K562 (cell line): ENCODE measurements around the gene OSBPL3. TPM values are rescaled to one million over a fixed set of nuclear protein-coding genes. Genes with fewer than 3 reads are reported as not detected.

Experiments used
- BHLHE40 ChIP-seq: IDR thresholded peaks from 2 replicates; pipeline ENCODE4 v1.6.1; 2011; ENCODE audit warnings: low read length, improper control_type of control experiment
- BRD4 ChIP-seq: fragments of 200-600 bp; sonication (generic); IDR thresholded peaks from 2 replicates; pipeline ENCODE4 v1.6.1; 2017; ENCODE audit warnings: inconsistent platforms
- C11orf30 ChIP-seq: fragments of 450-650 bp; IDR thresholded peaks from 2 replicates; pipeline ENCODE4 v1.6.1; 2016; ENCODE audit warnings: low read depth, mild to moderate bottlenecking
- CXXC5 ChIP-seq: fragments of 250-450 bp; sonication (Bioruptor Pico); IDR thresholded peaks from 2 replicates; pipeline ENCODE4 v1.8.0; 2022; ENCODE audit warnings: inconsistent platforms, mild to moderate bottlenecking, moderate library complexity
- EHMT2 ChIP-seq: fragments of 450-650 bp; IDR thresholded peaks from 2 replicates; pipeline ENCODE4 v1.6.1; 2018; ENCODE audit warnings: antibody characterized with exemption
- ERF ChIP-seq: fragments of 450-650 bp; formaldehyde crosslinking; IDR thresholded peaks from 2 replicates; pipeline ENCODE4 v1.4.0; 2020; ENCODE audit warnings: mild to moderate bottlenecking, mixed read lengths
- KDM1A ChIP-seq, 2 experiments: fragments of 450-650 bp; IDR thresholded peaks; 2 replicates each; pipeline ENCODE4 v1.6.1; 2016; ENCODE audit warnings: mild to moderate bottlenecking in 2 of 2
- LCOR ChIP-seq: sonication (generic); formaldehyde crosslinking; IDR thresholded peaks from 2 replicates; pipeline ENCODE4 v1.8.0; 2022; ENCODE audit warnings: mild to moderate bottlenecking, missing genetic modification reagents
- MAFG ChIP-seq: fragments of 450-650 bp; conservative IDR thresholded peaks from 2 replicates; pipeline ENCODE4 v1.6.1; 2016; ENCODE audit warnings: missing genetic modification characterization, missing compliant biosample characterization
- NR2C1 ChIP-seq, 2 experiments: fragments of 450-650 bp; IDR thresholded peaks; 2 replicates each; pipeline ENCODE4 v1.6.1; 2017; ENCODE audit warnings: mild to moderate bottlenecking in 2 of 2, antibody characterized with exemption in 1 of 2, inconsistent platforms in 1 of 2, missing compliant biosample characterization in 1 of 2, missing genetic modification characterization in 1 of 2
- PHF8 ChIP-seq: fragments of 200-600 bp; sonication (generic); IDR thresholded peaks from 2 replicates; pipeline ENCODE4 v1.6.1; 2012; ENCODE audit warnings: mixed run types, mild to moderate bottlenecking, inconsistent platforms, low read length, moderate library complexity, borderline replicate concordance
- RFX7 ChIP-seq: fragments of 250-450 bp; sonication (Bioruptor Pico); IDR thresholded peaks from 2 replicates; pipeline ENCODE4 v1.5.1; 2021; ENCODE audit warnings: mild to moderate bottlenecking
- SETDB1 ChIP-seq: IDR thresholded peaks from one replicate; pipeline ENCODE4 v1.6.1; 2012; ENCODE audit warnings: low read length, control low read depth, inconsistent platforms
- SNIP1 ChIP-seq: fragments of 450-650 bp; IDR thresholded peaks from 2 replicates; pipeline ENCODE4 v1.7.1; 2017; ENCODE audit warnings: low read depth, mild to moderate bottlenecking
- ZNF263 ChIP-seq: sonication (generic); formaldehyde crosslinking; IDR thresholded peaks from 2 replicates; pipeline ENCODE4 v1.8.0; 2022; ENCODE audit warnings: mild to moderate bottlenecking, missing genetic modification reagents, borderline replicate concordance
- ZNF274 ChIP-seq: IDR thresholded peaks from 2 replicates; pipeline ENCODE4 v1.6.1; 2011; ENCODE audit warnings: low read depth, mild to moderate bottlenecking, low read length, moderate library complexity, borderline replicate concordance
- ZNF316 ChIP-seq: fragments of 450-650 bp; IDR thresholded peaks from 2 replicates; pipeline ENCODE4 v1.6.1; 2016
- ZNF699 ChIP-seq: fragments of 250-450 bp; sonication (Bioruptor Pico); IDR thresholded peaks from 2 replicates; pipeline ENCODE4 v1.8.0; 2021; ENCODE audit warnings: mild to moderate bottlenecking, moderate library complexity; ENCODE audit not compliant: insufficient replicate concordance
- polyA plus RNA-seq, 8 experiments: library from polyadenylated mRNA; depleted of rRNA in 4 of 8; stranded (reverse) in 5 of 8; unstranded in 3 of 8; fragments of >200 nt; fragmentation: Nextera tagmentation in 2 of 8; fragmentation: Illumina TruSeq in 1 of 8; extraction: Ambion mirVana in 2 of 8; extraction: Trizol in 1 of 8; gene quantifications; 2 replicates each; pipeline versions ENCODE4 v1.2.1 to v1.2.3, GENCODE V29; 2011 to 2014; ENCODE audit warnings: inconsistent platforms in 1 of 8, missing spikeins in 1 of 8
- total RNA-seq, 7 experiments: library from RNA; depleted of rRNA in 6 of 7; stranded (reverse); fragments of >200 nt in 6 of 7; fragmentation: Illumina TruSeq in 2 of 7; extraction: Trizol in 2 of 7; gene quantifications; 2 replicates each; pipeline versions ENCODE4 v1.2.1 to v1.2.3, GENCODE V29; 2011 to 2021; ENCODE audit warnings: low replicate concordance in 1 of 7
- TF ChIP-seq, protein P1 (sequence below), 2 experiments: IDR thresholded peaks in 1 of 2; conservative IDR thresholded peaks in 1 of 2; 2 replicates each; pipeline ENCODE4 v1.6.1; 2016; ENCODE audit warnings: low read depth in 2 of 2, mild to moderate bottlenecking in 1 of 2, missing compliant biosample characterization in 1 of 2, missing genetic modification characterization in 1 of 2, moderate library complexity in 1 of 2
- TF ChIP-seq, protein P2 (sequence below): fragments of 250-450 bp; sonication (Bioruptor Pico); IDR thresholded peaks from 2 replicates; pipeline ENCODE4 v1.4.0; 2020; ENCODE audit warnings: mild to moderate bottlenecking, moderate library complexity

Gene OSBPL3
- total and polyA plus RNA-seq, 9 of the 15 experiments (the other 6 are each of a cell fraction or from before 2014, with no cell fraction given): 4.8 to 37.2 (median 26.5) TPM

DNA sequence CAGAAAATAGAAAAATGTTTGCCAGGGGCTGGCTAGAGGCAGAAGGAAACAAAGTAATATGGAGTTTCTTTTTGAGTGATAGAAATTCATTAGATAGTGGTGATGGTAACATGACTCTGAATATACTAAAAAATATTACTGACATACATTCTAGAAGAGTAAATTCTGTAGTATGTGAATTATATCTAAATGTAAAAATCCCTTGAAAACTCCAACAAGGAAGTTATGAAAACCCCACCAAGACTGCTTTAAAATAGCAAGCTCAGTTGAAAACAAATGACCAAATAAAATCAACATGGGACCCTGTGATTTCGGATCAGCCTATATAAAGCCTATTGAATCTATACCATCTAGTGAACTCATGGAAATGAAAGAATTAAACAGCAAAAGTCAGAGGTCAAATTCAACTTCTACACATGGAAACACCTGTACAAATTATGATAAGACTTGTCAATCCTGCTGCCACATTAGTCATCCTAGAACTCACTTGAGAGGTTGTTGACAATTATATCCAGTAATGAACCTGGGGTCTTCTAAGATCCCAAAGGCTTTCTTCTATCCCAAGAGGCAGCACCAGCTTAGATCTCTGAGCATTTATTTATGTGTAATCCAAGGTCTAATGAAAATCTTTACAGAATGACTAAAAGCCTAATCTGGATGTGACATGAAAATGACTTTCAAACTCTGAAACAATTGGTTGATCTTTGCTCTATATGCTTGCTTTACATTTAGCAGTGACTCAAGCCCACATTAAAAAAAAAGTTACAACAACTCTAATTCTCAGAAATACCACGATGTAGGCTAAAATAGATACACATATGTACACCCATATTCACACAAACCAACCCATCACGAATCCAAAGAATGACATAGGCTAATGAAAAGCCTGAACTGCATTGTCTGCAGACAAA, 59.3 kb downstream of the OSBPL3 start (continued):
- TF ChIP-seq, protein P1, sequence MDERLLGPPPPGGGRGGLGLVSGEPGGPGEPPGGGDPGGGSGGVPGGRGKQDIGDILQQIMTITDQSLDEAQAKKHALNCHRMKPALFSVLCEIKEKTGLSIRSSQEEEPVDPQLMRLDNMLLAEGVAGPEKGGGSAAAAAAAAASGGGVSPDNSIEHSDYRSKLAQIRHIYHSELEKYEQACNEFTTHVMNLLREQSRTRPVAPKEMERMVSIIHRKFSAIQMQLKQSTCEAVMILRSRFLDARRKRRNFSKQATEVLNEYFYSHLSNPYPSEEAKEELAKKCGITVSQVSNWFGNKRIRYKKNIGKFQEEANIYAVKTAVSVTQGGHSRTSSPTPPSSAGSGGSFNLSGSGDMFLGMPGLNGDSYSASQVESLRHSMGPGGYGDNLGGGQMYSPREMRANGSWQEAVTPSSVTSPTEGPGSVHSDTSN (CRISPR knock-in tag; IDR thresholded peaks at IDR 0.05; ENCODE audit: low read depth): no peak
- TF ChIP-seq, protein P1 (tag; conservative IDR thresholded peaks at IDR 0.05; ENCODE audit: low read depth): peak; percentile 5; the same call in 1 of the 2 replicates
- no peak for TF ChIP-seq RFX7 (CRISPR knock-in tag)
- TF ChIP-seq ZNF316: no peak
- peak; percentile 44 to 59; a peak in 3 of 4 replicates for TF ChIP-seq KDM1A (IDR thresholded peaks at IDR 0.05)
- TF ChIP-seq, protein P2, sequence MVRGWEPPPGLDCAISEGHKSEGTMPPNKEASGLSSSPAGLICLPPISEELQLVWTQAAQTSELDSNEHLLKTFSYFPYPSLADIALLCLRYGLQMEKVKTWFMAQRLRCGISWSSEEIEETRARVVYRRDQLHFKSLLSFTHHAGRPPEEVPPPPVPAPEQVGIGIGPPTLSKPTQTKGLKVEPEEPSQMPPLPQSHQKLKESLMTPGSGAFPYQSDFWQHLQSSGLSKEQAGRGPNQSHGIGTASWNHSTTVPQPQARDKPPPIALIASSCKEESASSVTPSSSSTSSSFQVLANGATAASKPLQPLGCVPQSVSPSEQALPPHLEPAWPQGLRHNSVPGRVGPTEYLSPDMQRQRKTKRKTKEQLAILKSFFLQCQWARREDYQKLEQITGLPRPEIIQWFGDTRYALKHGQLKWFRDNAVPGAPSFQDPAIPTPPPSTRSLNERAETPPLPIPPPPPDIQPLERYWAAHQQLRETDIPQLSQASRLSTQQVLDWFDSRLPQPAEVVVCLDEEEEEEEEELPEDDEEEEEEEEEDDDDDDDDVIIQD (CRISPR knock-in tag): no peak
- no peak for TF ChIP-seq ZNF263 (CRISPR knock-in tag)
- TF ChIP-seq BRD4: no peak
- TF ChIP-seq ZNF699 (CRISPR knock-in tag): no peak
- TF ChIP-seq BHLHE40: no peak
- TF ChIP-seq PHF8: no peak
- 0 out of 2 replicates have a peak, but pooled peaks have one; percentile 19 for TF ChIP-seq LCOR (CRISPR knock-in tag)
- TF ChIP-seq EHMT2: 0 out of 2 replicates have a peak, but pooled peaks have one; percentile 36
- TF ChIP-seq ZNF274: no peak
- no peak for TF ChIP-seq SETDB1
- TF ChIP-seq C11orf30: no peak
- TF ChIP-seq NR2C1 (IDR thresholded peaks at IDR 0.05): no peak
- no peak for TF ChIP-seq NR2C1 (tag; IDR thresholded peaks at IDR 0.05)
- TF ChIP-seq CXXC5: no peak
- no peak for TF ChIP-seq SNIP1
- TF ChIP-seq MAFG (tag): no peak
- TF ChIP-seq ERF: no peak
